ENCODE data around the gene CFL1. TPM values are rescaled to one million over a fixed set of nuclear protein-coding genes. Genes with fewer than 3 reads are reported as not detected.
"Not testable (repeated sequence)": the region's sequence is repeated elsewhere in the genome, so short reads cannot be mapped to it uniquely, and the experiment has no call there.

Gene CFL1
- polyA plus RNA-seq, 1 donor = 688 TPM

DNA sequence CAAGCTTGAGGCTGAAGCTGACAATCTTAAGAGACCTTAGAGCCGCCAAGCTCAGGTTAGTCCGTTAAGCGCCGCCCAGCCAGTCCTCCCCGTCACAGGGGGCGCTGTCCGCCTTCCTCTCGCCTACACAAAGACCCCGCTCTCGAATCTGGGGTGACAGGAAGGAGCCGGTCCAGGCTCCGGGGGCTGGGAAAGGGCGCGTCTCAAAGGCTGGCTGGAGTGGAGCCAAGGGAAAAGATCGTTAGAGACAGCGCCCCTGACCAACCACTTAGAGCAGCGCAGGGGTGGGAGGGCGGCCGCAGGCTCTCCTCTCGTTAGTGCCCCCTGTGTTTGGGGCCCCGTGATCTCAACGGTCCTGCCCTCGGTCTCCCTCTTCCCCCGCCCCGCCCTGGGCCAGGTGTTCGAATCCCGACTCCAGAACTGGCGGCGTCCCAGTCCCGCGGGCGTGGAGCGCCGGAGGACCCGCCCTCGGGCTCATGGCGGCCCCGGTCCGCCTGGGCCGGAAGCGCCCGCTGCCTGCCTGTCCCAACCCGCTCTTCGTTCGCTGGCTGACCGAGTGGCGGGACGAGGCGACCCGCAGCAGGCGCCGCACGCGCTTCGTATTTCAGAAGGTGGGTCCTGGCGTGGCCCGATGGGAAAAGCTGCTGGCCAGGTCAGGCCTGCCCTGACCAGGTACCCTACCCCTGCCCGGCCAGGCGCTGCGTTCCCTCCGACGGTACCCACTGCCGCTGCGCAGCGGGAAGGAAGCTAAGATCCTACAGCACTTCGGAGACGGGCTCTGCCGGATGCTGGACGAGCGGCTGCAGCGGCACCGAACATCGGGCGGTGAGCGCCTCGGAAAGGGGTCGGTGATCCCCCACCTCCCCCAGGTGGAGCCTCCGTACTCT is 2.5 kb upstream of the CFL1 start, which contains the start of gene MUS81:
Gene MUS81 (plus strand): TSS at position 156 of the 887 bp plus-strand sequence. CDS start 321 bp downstream, at position 477.
- DNase-seq = peak; percentile 99

DNA sequence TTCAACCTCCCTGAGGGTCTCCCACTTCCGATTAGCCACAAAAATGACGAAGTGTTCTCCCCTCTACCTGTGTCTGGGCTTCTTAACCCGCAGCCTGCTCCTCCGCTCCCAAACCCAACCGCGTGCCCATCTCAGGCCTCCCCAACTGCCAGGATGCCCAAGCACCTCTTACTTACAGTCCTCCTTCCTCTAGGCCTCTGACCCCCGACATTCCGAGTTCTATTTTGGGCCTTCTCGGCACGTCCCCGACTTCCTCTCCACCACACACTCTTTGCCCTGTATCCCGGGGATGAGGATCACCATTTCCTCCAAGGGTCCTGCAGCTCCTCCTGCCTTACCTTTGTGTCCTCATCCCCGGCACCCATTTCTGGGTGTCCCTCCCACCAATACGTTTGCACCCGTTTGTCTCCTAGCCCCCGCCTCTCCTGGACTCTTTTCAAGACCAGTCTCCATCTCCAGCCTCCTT is 1.9 kb upstream of the CFL1 start:
- no peak for DNase-seq

DNA sequence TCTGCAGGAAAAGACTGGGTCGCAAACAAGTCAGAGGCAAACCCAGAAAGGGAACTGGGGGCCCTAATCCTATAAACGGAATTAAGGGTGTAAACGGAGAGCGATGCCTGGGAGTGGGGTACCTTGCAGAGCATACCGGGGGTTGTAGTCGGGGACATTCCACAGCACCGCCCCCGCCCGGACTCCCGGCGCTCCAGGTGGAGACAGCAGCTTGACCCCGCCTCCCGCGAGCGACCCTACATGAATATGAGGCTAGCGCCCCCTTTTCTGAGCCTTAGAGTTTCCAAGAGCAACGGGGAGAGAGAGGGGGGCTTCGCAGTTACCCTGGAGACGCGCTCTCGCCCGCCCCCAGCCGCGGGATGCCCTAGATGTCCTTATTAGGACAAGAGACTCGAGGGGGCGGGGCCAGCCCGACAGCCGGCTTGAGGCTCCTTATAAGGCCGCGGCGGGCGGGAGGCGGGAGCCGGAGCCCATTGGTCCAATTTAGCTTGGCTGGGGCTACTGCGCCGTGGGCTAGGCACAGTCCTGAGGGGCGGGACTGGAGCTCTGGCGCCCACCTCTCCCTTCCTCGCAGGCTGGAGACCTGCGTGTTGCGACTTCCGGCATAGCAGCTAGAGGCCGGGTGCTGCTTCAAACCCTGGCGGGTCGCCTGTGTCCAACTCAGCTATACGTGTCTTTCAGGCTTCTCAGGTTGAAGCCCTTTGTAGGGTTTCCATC is 1.3 kb upstream of the CFL1 start:
- peak; percentile 99 for DNase-seq

DNA sequence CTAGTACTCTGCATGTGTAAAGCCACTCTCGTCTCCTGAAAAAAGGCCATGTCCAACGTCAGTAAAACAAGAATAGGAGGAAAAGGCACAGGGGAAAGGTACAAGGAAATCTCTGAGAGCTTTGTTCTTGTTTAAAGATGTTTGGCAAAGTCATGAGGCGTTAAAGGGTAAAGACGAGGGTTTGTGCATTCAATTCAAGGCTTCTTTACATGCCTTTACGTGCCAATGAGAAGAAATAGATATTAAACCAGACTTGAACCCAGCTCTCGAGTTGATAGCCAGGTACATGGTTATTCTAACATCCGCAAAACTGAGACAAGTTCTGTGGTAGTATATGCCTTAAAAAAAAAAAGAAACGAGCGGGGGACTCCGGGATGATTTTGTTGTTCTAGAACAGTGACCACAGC is 704 bp upstream of the CFL1 start:
- no peak for DNase-seq

DNA sequence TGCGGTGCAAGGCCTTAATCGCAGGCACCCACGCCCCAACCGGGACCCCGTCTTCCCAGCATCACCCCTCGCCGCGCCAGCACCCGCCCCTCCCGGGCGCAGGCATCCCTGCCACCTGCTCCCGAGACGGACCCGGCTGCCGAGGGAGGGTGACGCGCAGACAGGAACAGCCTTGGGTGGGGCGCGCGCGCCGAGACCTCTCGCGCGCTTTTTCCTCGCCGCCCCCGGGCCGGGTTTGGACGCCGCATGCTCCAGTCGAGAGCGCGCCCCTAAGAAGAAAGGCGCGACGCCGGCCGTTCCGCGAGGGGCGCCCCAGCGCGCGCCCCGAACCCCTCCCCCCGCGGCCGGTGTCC is 504 bp downstream of the CFL1 start:
- no peak for DNase-seq

DNA sequence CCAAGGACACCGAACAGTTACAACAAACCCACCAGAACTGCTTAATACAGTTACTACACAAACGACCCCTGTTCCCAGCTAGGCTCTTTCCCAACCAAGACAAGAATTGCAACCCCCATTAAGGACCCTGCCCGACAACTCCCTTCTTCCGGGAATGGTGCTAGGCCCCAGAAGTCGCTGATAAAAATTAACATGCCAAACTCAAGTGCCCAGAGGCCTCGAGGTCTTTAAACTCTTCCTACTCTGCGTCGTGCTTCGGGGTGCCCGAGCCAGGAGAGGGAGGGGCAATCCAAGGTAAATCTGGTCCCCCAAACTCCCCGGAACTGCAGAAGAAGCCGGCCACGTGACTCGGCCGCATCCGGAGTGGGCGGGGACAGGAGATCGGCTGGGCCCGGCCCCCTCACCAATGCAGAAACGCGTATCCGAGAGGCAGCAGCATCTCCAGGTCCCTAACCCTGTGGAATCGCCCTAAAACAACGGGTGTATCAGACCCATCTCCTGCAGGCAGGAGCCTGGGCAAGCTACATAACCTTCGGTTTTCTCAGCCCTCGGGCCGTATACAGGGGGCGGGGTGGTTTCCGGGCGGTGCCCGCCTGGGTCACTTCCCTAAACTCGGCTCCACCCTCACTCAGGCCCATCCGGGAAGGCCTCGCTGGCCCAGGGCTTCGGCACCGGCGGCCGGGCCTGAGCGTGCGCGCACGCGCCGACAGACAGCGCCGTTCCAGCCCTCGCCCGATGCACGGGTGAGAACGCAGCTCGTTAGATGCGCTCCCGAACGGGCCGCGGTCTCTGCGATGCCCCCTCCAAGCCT is 1.1 kb downstream of the CFL1 start:
- no peak for DNase-seq

DNA sequence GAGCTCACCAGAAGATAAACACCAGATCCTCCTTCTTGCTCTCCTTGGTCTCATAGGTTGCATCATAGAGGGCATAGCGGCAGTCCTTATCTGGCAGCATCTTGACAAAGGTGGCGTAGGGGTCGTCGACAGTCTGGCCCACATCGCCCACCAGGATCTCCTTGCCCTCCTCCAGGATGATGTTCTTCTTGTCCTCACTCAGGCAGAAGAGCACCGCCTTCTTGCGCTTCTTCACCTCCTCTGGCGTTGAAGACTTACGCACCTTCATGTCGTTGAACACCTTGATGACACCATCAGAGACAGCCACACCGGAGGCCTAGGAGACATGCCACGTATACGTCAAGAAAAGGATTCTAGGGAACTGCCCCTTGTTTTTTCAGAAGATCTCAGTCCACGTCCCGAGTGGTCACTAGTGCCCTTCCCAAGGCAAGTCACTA is 2.0 kb downstream of the CFL1 start:
- no peak for DNase-seq

DNA sequence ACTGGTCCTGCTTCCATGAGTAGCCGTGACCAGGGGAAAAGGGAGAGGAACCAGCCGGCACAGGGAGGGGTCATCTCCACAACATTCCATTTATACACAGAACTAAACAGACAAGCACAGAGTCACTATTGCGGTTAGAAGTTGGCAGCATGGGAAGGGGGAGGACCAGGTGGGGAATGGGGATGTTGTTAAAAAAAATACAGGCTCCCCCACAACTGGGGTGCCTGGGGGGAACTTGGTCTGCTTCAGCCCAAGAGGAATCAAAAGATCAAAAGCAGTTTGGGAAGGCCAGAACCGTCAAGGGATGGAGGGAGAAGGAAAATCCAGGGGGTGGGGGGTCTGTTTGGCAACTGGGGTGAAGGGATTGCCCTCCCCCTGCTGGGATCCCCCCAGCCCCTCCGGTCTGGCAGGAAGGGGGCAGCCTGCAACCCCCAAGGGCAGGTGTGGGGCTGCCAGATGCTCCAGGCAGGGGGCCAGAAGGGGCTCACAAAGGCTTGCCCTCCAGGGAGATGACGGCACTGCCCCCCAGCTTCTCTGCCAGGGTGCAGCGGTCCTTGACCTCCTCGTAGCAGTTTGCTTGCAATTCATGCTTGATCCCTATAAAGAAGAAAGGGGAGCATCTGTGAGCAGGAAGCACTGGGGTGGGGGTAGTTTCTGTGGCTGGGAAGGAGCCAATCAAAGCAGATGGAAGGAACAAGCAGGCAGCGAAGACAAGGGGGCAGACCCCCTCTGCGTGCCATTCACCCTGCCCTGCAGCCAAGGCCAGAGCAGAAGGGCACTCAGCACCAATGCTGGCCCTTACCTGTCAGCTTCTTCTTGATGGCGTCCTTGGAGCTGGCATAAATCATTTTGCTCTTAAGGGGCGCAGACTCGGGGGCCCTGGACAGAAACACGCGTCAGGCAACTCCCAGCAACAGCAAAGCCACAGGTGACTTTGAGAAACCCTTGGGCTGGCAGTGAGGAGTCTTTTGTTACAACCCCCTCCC is 2.8 kb downstream of the CFL1 start:
- DNase-seq = no peak

DNA sequence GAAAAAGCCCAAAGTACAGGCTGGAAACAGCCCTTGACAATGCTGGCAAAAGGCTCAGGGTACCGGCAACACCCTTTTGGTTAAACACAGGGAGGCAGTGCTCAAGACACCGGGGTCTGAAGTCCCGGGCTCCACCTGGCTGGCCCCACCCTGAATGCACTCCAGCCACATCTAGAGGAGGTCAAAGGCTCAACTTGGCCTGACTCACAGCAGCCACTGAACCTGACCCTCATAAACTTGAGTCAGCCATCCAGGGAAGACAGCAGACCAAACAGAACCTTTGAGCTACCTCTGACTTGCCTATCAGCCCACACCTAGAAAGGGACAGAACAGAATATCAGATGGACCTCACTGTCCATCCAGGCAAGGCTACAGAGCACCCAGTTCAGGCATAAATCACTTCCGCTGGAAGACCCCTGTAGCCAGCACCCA is 3.8 kb downstream of the CFL1 start:
- no peak for DNase-seq

DNA sequence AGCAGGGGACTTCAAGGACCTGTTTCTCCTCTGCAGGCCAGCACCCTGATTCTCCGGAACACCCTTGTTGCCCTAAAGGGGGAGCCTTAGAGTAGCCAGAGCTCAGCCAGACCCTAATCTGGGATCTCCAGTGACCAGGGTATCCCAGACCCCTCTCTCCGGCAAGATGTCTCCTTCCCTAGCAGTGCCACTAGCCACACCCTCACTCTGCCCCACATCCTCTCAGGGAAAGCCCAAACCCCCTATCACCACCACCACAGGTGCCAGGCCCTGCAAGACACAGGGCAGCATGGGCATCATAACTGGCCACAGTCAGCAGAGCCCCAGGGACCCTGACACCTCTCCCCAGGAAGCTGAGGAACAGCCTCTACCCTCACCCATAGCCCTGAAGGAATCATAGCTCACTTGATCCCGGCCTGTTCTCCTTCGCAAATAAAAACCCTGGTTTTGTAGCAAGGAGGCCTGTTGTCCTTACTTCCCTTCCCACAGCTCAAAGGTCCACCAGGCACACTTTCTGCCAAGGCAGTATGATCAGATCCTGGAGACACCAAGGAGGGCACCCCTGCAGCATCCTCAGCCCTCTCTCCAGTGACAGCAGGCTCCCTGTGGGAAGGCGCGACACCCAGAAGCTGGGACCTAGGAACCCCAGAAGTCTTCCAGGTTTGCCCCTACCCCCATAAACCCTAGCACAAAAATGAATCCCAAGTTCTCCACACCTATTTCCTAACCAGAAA is 4.6 kb downstream of the CFL1 start:
- DNase-seq = no peak

DNA sequence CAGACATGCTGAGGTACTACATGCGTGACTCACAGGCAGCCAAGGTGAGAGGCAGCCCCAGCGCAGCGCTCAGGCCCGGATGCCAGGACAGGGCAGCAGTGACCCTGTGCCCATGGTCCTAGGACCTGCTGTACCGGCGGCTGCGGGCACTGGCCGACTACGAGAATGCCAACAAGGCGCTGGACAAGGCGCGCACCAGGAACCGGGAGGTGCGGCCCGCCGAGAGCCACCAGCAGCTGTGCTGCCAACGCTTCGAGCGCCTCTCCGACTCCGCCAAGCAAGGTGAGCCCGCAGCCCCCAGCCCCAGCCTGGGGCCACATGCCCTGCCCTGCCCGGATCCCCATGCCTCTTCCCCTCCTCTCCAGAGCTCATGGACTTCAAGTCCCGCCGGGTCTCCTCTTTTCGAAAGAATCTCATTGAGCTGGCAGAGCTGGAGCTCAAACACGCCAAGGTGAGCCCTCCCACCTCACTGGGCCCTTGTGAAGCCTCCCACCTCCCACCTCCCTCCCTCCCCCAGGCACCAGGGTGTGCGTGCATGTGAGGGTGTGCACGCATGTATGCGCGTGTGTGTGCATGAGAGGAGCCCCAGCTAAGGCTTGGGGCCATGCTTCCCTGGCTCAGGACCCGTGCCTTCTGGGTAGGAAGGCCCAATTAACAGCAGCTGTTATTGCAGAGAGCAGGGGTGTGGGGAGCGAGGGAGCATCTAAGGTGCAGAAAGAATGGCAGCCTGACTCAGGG is 5.3 kb downstream of the CFL1 start:
- DNase-seq = no peak

DNA sequence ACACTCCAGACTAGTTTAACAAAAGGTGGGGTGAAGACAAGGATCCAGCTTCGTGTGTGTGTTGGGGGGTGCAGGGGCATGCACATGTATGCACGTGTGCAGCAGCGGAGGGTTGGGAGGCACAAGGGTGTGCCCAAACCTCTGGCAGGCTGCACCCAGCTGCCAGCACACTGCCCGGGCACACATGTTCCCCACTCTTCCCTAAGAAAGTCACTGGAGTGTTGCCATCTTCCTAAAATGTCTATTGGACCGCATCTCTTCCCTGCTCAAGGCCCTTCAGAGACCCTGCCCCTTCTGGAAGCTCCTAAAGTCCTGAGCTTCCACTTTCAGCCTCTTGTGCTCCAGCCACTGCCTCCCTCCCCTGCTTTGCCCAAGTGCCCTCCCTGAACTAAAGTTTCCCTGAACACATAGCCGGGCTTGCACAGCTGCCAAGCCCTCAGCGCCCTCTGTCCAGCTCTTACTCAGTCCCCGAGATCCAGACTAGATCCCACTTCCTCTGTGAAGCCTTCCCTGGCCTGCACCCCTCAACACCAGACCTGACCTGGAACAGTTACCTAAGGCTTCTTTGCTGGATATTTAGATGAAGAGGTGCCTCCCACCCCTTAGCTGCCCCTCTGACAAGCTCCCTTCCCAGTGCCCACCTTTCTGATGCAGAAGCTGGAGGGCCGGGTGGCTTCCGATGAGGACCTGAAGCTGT is 6.0 kb downstream of the CFL1 start:
- DNase-seq = no peak

DNA sequence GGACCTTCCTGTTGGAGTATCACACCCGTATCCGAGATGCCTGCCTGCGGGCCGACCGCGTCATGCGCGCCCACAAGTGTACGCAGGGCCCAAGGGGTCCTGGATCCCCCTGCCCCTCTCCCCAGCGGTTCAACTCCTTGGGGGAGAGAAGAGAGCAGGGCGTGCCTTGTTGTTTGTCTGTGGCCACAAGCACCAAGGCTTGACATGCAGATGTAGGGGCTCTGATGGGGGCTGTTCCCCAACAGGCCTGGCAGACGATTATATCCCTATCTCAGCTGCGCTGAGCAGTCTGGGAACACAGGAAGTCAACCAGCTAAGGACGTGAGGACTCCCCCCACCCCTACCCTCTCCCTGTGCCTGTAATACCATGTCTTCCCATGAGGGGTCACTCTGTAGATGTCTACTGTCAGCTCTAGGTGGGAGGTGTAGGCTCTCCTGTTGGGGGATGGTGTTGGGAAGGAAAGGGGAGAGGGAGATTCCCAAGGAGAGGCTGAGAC is 6.8 kb downstream of the CFL1 start:
- DNase-seq = no peak

DNA sequence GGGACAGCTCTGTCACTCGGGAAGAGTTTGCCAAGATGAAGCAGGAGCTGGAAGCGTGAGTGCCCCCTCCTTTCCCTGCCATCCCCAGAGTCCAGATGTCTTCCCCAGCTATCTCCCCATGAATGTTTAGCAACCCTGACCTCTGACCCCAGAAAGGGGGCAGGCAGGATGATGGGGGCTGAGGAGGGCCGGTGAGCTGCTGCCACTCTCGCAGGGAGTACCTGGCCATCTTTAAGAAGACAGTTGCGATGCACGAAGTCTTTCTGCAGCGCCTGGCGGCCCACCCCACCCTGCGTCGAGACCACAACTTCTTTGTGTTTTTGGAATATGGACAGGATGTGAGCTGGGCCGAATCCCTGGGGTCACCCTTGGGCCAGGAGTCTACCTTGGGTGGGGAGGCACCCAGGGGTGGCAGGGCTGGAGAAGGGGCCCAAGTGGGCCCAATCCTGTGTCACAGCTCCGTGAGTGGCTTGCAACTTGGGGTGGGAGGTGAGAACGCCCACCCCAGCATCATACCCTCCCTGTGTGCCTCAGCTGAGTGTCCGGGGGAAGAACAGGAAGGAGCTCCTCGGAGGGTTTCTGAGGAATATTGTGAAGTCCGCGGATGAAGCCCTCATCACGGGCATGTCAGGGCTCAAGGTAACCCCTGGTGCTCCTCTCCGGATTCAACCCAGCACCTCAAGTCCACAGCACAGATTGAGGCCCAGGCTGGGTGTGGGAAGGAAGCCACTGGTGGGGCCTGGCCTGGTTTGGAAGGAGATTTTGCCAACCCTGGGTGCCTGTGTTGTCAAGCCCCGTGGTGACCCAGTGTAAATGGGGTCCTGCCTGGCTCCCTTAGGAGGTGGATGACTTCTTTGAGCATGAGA is 7.5 kb downstream of the CFL1 start:
- DNase-seq = no peak

DNA sequence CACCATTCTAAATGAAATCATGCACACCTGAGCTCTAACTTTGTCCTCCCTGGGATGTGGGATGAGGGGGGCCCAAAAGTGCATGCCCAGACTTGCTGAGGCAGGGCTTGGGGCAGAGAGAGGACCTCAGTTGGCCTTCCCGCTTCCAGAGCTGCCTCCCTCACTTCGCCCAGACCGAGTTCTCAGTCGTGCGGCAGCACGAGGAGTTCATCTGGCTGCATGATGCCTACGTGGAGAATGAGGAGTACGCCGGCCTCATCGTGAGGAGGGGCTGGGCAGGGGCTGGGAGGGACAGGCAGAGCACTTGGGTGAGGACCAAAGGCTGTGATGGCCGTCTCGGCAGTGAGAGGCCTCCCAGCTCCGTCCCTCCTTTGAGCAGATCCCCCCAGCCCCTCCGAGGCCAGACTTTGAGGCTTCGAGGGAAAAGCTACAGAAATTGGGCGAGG is 8.2 kb downstream of the CFL1 start:
- DNase-seq = no peak

DNA sequence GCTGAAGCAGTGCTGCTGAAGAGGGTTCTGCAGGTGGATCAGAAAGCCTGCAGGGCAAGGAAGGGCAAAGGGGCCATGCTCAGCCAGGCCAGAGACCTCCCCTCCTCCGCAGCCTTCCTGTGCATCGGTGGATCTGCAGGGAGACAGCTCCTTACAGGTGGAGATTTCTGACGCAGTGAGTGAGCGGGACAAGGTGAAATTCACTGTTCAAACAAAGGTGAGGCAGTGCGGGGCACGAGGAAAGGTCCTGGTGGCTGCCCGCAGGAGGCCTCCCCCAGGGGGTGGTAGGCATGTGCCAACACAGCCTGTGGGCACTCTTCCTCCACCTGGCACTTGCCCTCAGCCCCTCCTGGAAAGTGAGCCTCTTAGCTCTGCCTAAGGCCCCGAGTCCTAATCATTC is 8.6 kb downstream of the CFL1 start:
- DNase-seq = no peak

DNA sequence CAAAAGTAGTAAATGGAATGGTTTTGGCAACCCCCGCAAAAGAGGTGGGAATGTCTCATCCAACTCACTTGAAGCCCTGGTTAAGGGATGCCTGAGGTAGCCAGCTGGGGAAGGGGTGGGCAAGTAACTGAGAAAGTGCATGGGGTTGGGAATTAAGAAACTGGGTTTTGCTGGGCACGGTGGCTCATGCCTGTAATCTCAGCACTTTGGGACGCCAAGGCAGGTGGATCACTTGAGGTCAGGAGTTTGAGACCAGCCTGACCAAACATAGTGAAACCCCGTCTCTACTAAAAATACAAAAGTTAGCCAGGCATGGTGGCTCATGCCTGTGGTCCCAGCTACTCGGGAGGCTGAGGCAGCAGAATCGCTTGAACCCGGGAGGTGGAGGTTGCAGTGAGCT is 9.3 kb downstream of the CFL1 start:
- not testable (repeated sequence) for DNase-seq

DNA sequence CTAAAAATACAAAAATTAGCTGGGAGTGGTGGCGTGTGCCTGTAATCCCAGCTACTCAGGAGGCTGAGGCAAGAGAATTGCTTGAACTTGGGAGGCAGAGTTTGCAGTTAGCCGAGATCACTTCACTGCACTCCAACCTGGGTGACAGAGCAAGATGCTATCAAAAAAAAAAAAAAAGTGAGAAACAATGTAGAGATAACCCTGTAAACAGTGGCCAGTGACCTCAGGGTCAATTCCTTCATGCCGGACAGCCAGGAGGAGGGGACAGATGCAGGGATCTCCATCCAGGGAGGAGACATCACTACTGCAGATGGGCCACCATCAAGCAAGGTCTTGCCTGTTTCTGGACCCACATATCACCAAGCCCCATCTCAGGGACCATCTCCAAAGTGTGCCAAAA is 10.2 kb downstream of the CFL1 start:
- DNase-seq = no peak

Data from left kidney (tissue), 2 donors.